Measurements from ENCODE around the gene IL36A.

The IL36A gene

GRCh38 chr2:112989611-112990010 lies 15.6 kb upstream of the IL36A start:
- TF ChIP-seq CTCF (IDR thresholded peaks at IDR 0.05; ENCODE audit: low read depth, low read length) = no peak
- no peak overlapping the region for H3K4me3 ChIP-seq (ENCODE audit: low read depth, low read length)

- TF ChIP-seq CTCF (IDR thresholded peaks at IDR 0.05; ENCODE audit: low read depth, low read length) = no peak
- no peak overlapping the region for H3K4me3 ChIP-seq (ENCODE audit: low read depth, low read length)
Measured at GRCh38 chr2:112993831-112994230, 11.4 kb upstream of the IL36A start.

GRCh38 chr2:112994648-112995047 lies 10.6 kb upstream of the IL36A start:
- no peak overlapping the region for H3K4me3 ChIP-seq (ENCODE audit: low read depth, low read length)
- TF ChIP-seq CTCF (IDR thresholded peaks at IDR 0.05; ENCODE audit: low read depth, low read length) = no peak

- no peak for TF ChIP-seq CTCF (IDR thresholded peaks at IDR 0.05; ENCODE audit: low read depth, low read length)
Measured at GRCh38 chr2:112995346-112995920, 9.8 kb upstream of the IL36A start.

GRCh38 chr2:112996635-112997034 lies 8.6 kb upstream of the IL36A start:
- TF ChIP-seq CTCF (IDR thresholded peaks at IDR 0.05; ENCODE audit: low read depth, low read length) = no peak
- no peak overlapping the region for H3K4me3 ChIP-seq (ENCODE audit: low read depth, low read length)

More at GRCh38 chr2:112995346-112995920, 9.8 kb upstream of the IL36A start:
- no peak overlapping the region for H3K4me3 ChIP-seq (ENCODE audit: low read depth, low read length)

- no peak for TF ChIP-seq CTCF (IDR thresholded peaks at IDR 0.05; ENCODE audit: low read depth, low read length)
- no peak overlapping the region for H3K4me3 ChIP-seq (ENCODE audit: low read depth, low read length)
Measured at GRCh38 chr2:112997151-112997550, 8.1 kb upstream of the IL36A start.

- TF ChIP-seq CTCF (IDR thresholded peaks at IDR 0.05; ENCODE audit: low read depth, low read length) = no peak
- H3K4me3 ChIP-seq (ENCODE audit: low read depth, low read length) = no peak overlapping the region
Measured at GRCh38 chr2:113000436-113000835, 4.8 kb upstream of the IL36A start.

Measured in WI38 (cell line).